Upper lobe of left lung (tissue), 4 donors: ENCODE results near the gene HBQ1.

Experiments used
- CTCF ChIP-seq, 6 experiments: fragments of 450-650 bp in 4 of 6; fragments of 200-600 bp in 2 of 6; sonication (generic) in 2 of 6; IDR thresholded peaks; one replicate each; pipeline ENCODE4 v1.5.1; 2016 to 2019; ENCODE audit warnings: antibody characterized with exemption in 6 of 6
- POLR2A ChIP-seq, 4 donors: fragments of 450-650 bp; IDR thresholded peaks; one replicate each; pipeline ENCODE4 v1.5.1; 2016 to 2017; ENCODE audit warnings: antibody characterized with exemption in 4 of 4, mild to moderate bottlenecking in 2 of 4

DNA sequence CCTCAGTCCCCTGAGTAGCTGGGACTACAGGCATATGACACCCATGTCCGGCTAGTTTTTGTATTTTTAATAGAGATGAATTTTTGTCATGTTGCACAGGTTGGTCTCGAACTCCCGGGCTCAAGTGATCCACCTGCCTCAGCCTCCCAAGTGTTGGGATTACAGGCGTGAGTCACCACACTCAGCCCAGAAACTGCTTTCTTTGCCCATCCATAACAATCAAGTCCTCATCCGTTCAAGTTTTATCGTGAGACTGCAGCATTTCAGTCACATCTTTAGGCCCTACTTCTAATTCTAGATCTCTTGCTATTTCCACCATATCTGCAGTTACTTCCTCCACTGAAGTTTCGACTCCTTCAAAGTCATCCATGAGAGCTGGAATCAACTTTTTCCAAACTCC, 48.1 kb upstream of the HBQ1 start:
- TF ChIP-seq POLR2A (IDR thresholded peaks at IDR 0.05) (no peak), CTCF (IDR thresholded peaks at IDR 0.05) (no peak)
